NCI-H1417 (cell line): ENCODE data around the gene OR10D3.
"Not testable (repeated sequence)": the region's sequence is repeated elsewhere in the genome, so short reads cannot be mapped to it uniquely, and the experiment has no call there.

Experiments
- DNase-seq, 3 experiments: peaks; one replicate each; lab custom pipeline; 2025; lab: John Stamatoyannopoulos, UW

OR10D3 gene

DNA sequence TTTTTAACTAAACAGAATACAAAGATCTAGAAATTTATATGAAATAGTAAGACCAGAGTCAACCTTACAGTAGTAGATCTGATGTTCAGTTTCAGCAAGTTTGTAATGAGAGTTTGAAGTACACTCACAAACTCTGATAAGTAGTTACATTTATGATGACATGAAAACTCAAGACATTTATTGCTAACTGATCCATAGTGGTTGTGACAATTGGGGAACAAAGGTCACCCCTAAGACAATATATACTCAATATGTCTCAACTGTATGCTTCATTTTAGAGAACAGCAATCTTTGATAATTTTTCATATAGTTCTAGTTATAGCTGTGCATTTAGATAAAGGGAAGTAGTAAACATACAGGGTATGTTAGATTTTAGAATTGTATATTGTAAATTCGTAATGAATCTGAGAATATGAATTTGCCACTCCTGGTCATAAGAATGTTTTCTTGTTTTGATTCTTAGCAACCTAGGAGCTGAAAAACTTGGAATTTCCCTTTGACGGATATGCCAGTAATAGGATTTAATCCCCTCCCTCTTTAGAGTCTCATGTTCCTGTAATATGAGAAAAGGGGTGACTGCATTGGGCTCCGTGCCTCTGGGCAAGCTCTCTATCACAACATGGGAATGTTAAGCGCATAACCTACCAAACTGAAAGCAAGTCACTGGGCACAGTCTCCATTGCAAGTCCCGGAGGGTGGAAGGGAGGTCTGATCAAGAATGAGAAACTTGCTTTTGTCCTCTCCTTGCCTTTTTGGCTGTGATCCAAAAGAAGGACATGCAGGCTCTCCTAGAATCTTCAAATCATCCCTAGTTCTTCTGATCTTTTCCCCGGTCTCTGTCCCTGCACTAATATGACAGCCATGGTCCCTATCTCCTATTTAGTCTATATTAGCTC, 11.4 kb downstream of the OR10D3 start:
- no peak for DNase-seq

DNA sequence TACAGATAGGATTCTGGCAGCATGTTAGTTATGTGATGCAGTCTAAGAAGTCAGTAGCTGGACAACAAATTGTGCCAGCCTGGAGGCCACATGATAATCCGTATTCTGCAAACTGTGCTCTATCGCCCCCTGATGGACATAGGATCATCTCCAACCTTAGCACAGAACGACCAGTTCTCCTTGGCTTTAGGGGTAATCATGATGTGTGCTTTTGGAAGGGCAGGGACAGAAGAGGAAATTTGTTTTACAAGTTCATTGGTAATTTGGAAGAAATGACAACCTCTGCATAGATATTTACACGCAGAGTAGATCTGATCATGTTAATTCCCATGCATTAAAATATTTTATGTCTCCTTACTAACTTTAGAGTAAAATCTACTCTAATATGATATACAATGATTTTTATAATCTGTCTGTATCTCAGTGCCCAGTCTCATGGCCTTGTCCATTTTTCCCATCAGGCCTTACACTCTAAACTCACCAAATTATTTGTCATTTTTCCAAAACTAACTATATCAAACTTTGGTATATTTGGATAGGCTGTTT, 12.1 kb downstream of the OR10D3 start:
- peak; percentile 42 to 87 (median 54) for DNase-seq

DNA sequence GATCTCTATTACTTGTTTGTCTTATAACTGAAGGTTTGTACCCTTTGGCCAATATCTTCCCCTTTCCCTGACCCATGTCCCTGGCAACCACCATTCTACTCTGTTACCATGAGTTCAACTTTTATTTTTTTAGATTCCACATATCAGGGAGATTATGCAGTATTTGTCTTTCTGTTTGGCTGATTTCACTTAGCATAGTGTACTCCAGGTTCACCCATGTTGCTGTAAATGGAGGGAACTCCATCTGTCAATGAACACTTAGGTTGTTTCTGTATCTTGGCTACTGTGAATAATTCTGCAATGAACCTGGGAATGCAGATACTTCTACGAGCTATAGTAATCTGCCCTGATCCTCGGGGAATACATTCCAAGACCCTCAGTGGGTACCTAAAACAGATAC, 14.9 kb downstream of the OR10D3 start:
- no peak for DNase-seq

DNA sequence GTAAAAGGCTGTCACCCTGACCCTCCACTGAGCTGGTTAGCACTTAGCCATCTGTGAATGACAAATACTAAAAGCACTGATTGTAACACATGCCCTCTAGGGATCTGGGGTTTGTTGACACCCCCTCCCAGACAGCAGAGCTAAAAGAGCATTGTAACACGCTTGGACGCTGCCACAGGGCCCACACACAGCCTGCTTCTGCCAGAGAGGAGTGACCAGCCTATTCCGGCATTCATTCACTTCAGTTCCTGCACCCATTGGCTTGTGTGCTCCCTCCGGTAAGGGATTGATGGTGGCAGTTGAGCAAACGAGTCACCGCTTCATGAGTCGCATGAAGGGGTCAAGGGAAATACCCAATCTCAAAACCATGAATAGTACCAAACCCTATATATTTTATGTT, 15.8 kb downstream of the OR10D3 start:
- no peak for DNase-seq

DNA sequence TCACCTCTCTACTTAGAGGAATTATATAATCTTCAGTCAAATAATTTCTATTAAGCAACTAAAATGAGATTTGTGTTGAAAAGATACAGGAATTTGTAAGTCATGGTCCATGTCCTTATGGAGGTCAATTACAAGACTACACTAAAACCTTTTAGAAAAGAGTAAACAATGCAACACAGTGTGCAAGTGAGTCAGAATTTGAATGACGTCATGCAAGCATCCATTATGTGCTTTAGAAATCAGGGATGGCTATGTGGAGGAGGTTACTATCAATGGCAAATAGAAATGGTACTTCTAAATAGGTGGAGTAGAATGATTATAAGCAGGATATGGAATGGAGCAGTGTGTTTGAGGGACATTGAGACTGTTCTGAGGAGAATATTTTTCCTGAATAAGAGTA, 16.6 kb downstream of the OR10D3 start:
- DNase-seq = peak in 1 of 3 experiments; percentile 31

DNA sequence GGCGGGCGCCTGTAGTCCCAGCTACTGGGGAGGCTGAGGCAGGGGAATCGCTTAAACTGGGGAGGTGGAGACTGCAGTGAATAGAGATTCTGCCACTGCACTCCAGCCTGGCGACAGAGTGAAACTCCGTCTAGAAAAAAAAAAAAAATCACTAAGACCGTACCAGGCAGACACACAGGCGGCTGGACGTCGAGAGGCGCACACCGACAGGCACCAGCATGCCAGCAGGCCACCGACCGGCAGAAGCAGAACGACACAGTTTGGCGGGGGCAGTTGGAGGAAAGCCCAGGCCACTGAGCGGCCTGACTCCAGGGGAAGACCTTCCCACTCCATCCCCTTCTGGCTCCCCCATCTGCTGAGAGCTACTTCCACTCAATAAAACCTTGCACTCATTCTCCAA, 17.5 kb downstream of the OR10D3 start:
- DNase-seq = no peak

DNA sequence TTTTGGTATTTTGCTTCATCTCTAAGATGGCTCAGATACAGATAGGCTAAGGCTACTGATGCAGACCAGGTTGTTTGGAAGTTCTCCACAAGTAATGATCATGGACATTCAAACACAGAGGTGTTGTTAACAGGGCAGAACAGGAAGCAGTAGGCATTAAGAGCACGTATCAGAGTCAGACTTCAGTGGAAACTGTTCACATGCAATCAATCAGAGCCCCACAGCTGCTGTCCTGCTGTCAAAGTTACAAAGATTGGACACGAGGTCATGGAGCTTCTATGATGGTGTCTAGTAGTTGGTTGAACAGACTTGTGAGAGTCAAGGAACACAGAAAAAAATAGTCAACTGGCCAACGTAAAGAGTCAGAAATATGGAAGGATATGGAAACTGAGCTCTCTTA, 19.8 kb downstream of the OR10D3 start:
- DNase-seq = peak in 1 of 3 experiments; percentile 27

DNA sequence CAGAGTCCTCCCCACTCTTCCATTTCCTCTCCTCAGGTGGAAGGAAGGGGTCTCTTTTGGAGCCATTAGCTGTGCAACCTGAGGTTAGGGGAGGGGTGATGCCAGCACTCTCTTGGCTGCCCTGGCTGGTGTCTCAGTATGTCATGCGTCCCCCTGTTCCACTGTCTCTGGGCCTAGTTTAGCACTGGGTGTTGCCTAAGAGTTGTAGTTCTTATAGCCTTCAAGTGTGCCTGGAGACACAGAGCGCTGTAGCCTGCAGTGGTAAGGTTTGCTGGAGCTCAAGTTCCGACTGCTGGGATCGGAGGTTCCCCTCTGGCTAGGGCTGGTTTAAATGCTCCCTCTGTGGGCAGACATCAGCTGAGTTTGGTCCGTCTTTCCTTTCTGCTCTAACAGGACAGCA, 20.9 kb downstream of the OR10D3 start:
- no peak for DNase-seq

DNA sequence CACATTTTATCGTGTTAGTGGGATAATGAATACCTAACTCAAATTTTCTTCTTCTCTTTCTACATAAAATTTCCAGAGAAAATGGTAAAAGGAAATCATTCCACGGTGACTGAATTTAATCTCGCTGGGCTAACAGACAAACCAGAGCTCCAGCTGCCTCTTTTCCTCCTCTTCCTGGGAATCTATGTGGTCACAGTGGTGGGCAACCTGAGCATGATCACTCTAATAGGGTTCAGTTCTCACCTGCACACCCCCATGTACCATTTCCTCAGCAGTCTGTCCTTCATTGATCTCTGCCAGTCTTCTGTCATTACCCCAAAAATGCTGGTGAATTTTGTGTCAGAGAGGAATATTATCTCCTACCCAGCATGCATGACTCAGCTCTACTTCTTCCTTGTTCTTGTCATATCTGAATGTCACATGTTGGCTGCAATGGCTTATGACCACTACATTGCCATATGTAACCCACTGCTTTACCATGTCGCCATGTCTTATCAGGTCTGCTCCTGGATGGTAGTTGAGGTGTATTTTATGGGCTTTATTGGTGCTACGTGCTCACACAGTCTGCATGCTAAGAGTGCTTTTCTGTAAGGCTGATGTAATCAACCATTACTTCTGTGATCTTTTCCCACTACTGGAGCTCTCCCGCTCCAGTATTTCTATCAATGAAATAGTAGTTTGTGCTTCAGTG, 24.1 kb downstream of the OR10D3 start:
- DNase-seq = no peak

DNA sequence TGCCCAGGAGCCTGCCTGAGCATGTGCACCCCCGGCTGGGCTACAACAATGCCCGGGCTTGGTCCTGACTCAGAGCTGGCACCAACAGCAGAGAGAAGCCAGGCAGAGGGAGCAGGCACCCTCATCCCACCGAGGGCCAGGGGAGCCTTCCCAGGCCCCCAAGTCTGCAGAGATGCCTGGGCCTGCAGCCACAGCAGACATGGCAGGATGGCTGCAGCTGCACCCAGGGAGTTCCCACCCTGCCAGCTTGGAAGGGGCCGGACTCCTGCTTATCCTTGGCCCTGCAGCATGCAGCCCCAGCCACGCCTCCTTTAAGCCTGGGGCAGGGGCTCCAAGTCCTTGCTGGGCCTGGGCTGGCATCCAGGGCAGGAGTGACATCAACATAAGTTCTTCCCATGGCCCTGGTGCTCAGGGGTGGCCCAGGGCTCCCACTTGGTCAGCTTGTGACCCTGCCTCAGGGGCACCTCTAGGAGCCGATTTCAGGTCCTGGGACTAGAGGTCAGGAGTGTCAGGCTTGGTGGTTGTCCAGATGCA, 26.7 kb downstream of the OR10D3 start:
- no peak for DNase-seq

DNA sequence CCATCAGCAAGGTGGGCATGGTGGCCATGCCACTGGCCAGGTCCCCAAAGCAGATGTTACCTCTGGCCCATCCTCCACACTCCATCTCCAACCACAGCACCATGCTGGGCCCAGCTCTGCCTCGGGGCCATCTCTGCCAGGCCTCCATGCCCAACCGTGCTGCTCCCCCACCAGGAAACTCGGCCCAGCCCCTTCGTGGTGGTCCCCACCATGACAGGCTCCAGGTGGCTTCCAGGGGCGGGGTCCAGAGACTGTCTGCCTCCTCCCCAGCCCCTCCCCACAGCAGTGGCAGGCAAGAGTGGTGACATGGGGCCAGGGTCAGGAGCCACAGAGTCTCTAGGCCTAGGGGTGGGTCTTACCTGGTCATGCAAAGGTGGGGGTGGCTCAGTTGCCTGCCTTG, 27.3 kb downstream of the OR10D3 start:
- DNase-seq = no peak

DNA sequence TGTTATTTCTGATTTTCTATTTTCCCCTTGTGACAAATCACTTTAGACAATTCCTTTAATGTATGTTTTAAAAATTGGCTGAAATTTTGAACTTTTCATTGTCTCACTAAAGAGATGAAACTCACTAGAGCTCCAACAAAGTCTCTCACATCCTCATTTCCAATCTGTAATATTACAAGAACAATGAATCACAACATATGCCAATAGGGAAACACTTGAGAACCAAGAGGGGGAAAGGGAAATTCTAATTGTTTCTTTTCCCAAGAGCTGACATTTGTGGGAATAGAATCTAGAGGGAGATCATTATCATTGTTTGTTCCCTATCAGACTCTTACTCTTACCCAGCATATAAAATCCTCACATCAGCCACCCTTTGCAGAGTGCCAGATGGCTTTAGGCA, 28.2 kb downstream of the OR10D3 start:
- no peak for DNase-seq

DNA sequence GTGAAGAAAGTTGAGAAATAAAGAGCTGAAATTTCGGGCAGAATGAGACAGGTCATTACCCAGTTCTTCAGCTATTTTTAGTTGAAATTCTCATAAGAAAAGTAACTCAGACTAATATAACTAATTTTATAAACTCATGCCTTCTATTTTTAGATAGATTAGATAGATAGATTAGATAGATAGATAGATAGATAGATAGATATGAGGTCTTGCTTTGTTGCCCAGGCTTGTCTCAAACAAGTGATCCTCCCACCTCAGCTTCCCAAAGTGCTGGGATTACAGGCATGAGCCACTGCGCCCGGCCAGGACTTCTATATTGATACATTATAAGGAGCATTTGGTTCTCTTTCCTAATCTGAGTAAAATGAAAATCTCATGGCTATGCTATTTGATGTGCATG, 30.9 kb downstream of the OR10D3 start:
- no peak for DNase-seq

DNA sequence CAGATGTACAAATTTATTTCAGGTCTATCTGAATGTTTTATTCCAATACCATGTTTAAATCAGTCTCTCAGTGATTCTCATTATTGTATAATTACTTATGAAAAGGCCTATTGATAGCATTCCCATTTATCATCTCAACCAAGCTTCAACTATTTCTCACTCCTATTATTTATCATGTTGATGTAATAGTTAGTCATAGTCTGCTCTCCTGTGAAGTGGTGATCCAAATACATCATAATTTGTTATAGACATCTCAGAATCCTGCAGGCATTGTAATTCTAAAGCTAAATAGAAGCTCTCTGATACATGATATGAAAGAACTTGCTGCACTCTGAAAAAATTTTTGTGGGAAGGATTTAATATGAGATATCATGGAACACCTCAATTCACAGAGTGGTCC, 36.0 kb downstream of the OR10D3 start:
- DNase-seq = no peak

DNA sequence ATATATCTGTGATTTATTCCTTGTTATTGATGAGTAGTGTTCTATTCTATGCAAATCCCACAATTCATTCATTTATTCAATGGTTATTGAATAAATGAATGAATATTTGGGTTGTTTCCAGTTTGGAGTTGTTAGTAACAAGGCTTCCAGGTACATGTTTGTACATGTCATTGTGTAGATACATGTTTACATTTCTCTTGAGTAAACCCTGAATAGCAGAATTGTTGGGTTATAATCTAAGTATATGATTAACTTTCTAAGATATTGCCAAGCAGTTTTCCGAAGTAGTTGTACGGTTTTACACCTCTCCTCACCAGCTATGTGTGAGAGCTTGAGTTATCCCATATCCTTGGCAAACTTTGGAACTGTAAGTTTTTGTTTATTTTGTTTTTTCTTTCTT, 39.3 kb downstream of the OR10D3 start:
- no peak for DNase-seq

DNA sequence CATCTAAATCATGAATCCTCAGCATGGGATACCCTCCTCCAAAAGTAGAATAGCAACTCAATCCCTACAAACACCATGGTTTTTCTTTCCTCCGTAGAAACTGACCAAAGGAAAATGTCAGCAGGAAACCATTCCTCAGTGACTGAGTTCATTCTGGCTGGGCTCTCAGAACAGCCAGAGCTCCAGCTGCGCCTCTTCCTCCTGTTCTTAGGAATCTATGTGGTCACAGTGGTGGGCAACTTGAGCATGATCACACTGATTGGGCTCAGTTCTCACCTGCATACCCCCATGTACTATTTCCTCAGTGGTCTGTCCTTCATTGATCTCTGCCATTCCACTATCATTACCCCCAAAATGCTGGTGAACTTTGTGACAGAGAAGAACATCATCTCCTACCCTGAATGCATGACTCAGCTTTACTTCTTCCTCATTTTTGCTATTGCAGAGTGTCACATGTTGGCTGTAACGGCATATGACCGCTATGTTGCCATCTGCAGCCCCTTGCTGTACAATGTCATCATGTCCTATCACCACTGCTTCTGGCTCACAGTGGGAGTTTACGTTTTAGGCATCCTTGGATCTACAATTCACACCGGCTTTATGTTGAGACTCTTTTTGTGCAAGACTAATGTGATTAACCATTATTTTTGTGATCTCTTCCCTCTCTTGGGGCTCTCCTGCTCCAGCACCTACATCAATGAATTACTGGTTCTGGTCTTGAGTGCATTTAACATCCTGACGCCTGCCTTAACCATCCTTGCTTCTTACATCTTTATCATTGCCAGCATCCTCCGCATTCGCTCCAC, 41.7 kb downstream of the OR10D3 start:
- DNase-seq = not testable (repeated sequence)

DNA sequence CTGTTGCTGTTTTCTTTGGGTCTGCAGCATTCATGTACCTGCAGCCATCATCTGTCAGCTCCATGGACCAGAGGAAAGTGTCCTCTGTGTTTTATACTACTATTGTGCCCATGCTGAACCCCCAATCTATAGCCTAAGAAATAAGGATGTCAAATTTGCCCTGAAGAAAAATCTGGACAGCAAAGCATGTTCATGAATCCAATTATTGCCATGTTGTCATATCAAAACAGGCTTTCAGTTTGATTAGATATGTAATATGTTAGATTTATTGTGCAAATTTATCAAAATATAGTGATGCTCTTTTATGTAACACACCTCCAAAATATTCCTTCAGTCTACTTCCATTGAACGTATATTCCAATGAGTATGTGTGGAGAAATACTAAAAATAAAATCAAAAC, 42.3 kb downstream of the OR10D3 start:
- DNase-seq = no peak

DNA sequence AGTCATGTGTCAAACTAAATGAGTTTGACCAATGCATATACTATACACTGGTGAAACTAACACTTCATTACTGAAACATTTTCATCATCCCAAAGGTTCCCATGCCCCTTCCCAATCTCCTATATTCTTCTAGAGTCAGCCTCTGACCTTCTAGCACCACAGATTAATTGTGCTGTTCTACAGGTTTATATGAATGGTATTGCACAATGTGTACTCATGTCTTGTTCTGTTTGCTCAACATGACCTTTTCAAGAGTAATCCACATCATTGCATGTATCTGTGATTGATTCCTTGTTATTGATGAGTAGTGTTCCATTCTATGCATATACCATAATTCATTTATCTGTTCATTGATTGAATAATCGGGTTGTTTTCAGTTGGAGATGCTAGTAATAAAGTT, 50.2 kb downstream of the OR10D3 start:
- peak in 1 of 3 experiments; percentile 57 for DNase-seq
